ENCODE measurements around the gene SLC25A21.
"Not testable (repeated sequence)": the region's sequence is repeated elsewhere in the genome, so short reads cannot be mapped to it uniquely, and the experiment has no call there.

Gene SLC25A21

GRCh38 chr14:37036669-37037341 is 135.6 kb downstream of the SLC25A21 start:
- no peak for DNase-seq

- DNase-seq, result no peak
Measured at GRCh38 chr14:37035401-37035800, 137.0 kb downstream of the SLC25A21 start.

DNA sequence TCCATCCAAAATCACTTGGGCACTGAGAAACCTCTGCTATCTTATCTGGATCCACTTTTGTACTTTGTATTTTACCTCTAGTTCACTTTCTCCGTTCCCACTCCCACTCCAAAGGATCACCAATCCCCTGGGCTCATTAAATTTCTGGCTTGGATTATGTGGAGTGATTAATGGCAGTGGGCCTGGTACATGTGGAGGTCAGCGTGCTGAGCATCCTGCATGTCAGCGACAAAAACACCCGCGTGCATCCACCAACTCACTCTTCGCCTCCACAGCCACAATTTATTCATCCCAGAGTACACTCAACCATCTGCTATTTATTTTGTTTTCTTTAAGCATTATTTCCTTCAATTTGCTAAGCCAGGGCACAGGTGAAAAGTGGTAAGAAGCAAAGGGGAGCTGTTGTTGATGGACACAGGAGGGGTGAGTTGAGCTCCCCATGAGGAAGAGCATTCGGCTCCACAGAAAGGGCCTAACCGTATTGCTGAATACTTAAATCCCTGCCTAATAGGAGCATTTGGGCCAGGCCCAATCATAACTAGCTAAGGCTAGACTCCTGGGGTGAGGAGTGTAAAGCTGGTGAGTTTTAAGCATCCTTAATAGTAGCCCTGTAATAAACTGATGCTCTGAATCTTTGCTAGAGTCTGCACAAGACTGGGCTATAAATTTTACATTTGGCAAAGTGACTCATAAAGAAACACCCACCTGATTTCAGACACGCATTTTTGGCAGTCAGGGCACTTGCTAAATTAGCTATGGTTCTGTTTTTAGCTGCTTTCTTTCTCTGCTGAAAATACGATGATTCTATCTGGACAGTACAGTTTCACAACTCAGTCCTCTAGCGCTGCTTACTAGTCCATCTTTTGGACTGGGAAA is 137.8 kb downstream of the SLC25A21 start:
- DNase-seq, result no peak

DNA sequence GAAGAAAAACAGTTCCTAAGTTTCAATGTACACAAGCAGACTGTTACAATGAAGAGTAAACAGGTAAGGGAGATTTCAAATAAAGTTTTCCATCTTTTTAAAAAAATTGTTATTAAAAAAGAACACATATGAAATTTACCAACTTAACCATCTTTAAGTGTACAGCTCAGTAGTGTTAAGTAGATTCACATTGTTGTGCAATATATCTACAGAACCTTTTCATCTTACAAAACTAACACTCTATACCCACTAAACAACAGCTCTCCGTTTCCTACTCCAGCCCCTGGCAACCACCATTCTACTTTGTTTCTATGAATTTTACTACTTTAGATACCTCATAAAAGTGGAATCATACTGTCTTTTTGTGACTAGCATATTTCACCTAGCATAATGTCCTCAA is 139.5 kb downstream of the SLC25A21 start:
- no peak for DNase-seq

- no peak for DNase-seq
Measured at GRCh38 chr14:37027188-37027824, 145.1 kb downstream of the SLC25A21 start.

GRCh38 chr14:37023875-37024565 is 148.4 kb downstream of the SLC25A21 start:
- no peak for DNase-seq

- DNase-seq, result no peak
Measured at GRCh38 chr14:37021390-37021789, 151.0 kb downstream of the SLC25A21 start.

DNA sequence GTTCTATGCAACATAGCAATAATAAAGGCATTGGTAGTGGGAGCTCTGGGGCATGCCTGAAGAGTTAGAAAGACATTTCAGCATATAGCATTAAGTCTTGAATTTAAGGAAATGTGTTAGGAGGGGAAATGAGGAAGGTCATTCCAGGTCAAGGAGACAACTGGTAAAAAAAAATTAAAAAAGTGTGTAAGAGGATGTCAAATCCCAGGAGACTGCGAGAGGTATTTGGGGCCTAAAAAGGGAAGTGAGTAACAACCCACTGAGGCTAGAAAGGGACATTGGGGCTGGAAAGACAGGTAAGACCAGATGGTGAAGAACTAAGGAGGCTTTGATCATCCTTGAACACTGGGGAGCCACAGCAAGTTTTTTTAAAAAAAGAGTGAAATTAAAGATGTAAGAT is 152.9 kb downstream of the SLC25A21 start:
- DNase-seq, result no peak

DNA sequence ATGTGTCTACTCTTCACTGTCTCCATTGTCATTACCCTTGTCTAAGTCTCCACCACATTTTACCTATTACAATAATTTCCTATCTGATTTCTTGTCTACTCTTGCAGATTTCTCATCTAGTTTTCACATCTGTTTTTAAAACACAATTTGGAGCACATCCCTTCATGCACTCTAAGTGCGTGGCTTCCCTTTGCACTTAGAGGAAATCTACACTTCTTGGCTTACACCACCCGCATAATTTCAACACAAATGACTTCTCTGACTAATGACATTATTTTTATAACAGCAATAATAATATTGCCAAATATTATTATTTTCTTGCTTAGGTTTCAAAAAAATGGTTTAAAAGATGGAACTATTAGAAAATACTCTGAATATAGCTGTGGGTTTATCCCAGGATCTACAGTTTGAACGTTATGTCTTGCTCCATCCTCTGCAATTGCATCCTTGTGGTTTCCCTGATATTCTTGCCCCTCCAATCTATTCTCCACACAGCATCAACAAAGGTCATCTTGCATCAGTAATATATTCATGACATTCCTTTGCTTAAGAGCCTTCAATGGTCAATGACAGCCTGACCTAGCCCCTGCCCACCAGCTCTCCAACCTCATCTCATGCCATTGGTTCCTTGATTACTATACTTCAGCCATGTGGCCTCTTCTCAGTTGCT is 153.7 kb downstream of the SLC25A21 start:
- no peak for DNase-seq

- no peak for DNase-seq
Measured at GRCh38 chr14:37013078-37013477, 159.3 kb downstream of the SLC25A21 start.

DNA sequence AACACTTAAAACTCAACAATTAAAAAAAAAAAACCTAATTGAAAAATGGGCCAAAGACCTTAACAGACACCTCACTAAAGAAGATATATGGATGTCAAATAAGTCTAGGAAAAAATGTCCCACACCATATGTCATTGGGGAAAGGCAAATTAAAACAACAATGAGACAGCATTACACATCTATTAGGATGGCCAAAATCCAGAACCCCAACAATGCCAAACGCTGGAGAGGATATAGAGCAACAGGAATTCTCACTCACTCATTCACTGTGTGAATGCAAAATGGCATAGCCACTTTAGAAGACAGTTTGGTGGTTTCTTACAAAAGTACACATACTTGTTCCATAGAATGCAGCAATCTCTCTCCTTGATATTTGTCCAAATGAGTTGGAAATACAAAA is 173.7 kb downstream of the SLC25A21 start:
- DNase-seq, result no peak

GRCh38 chr14:36997843-36998242 is 174.6 kb downstream of the SLC25A21 start:
- no peak for DNase-seq

GRCh38 chr14:36996857-36997590 is 175.4 kb downstream of the SLC25A21 start:
- no peak for DNase-seq

DNA sequence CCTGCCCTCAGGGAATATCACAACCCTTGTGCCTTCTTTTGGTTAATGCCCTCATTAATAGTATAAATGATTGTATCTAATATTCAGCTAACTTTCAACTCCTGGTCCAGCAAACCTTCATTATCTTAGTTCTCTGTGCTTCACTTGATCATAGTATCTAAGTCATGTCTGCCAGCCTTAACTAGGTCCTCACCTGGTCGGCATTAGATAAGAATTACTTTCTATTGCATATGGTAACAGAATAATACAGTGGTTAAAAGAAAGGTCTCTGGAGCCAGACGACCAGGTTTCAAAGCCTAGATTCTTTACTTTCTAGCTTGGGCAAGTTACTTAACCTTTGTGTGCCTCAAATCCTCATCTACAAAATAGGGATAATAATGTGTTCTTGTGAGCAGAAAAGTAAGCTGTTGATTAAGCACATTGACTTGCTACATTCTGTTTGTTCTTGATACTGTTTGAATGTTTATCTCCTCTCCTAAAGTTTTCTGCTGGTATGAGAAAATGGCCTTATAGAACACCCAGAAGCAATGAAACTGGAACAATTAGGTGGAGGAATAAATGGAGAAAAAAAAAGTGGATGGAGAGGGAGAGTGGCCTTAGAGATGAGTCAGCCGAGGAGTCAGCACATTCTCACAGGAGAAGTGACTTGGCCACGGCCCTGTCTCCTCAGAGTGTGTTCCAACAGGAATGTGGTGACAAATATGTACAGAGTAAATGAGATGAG is 176.1 kb downstream of the SLC25A21 start:
- DNase-seq, result no peak

- no peak for DNase-seq
Measured at GRCh38 chr14:36989806-36990205, 182.6 kb downstream of the SLC25A21 start.

- no peak for DNase-seq
Measured at GRCh38 chr14:36988989-36989388, 183.4 kb downstream of the SLC25A21 start.

DNA sequence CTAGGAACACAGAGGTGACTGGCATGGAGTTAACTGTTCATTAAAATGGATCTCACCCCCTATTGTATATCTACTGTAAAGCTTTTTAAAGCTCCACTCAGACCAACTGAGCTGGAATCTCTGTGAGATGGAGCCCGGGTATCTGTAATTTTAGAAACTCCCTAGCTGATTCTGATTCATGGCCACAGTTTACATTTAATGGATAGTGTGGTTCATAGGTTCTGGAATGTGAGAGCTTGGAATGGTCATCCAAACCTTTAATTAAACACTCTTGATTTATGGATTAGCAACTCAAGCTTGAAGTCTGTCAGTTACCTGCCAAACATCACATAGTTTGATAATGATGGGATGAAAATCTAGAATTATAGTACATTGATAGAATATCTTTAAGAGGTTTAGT is 183.8 kb downstream of the SLC25A21 start:
- DNase-seq, result no peak

DNA sequence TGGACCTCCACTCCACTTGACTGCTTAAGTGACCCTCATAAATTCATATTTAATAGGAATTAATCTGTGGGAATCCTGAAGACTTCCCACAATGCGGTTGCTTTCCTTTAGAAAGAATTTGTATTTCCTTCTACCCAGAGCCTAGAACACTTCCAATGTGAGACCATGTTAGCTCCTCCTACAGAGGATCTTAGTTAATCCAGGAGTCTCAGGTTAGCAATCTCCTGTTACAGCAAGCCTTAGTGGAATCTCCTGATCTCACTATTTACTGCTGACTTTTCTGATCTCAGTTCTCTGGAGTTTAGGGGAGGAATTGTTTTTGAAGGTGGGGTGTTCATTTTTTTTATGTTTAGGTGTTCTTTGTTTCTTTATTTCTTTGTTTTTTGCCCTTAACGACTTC is 186.0 kb downstream of the SLC25A21 start:
- DNase-seq, result no peak

DNA sequence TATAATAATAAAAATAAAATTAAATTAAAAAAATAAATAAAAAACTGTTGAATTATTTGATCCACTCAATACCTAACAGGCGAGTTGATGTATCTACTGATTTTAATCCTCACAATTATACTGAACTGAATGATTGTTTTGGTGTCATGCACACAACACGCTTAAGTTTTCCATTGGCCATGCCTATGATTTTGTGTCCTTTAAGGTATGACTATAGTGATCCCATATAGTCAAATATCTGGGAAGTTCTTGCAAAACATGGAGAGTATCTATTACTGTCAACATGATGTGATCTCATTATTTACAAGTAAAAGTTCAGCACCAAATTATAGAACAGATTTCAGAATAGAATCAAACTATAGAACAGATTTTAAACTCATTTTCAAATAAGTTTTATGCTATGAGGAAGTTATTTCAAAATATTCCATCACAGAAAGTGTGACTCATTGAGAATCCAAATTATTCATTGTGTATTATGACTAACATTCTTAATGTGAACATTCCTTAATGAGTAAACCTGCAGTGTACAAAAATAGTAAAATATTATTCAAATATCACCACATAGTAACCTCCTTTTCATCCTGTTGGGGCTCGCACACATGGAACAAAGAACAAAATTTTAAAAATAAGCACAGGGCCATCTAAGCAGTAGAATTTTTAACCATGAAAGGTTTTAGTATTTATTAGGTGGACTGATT is 190.4 kb downstream of the SLC25A21 start:
- no peak for DNase-seq

DNA sequence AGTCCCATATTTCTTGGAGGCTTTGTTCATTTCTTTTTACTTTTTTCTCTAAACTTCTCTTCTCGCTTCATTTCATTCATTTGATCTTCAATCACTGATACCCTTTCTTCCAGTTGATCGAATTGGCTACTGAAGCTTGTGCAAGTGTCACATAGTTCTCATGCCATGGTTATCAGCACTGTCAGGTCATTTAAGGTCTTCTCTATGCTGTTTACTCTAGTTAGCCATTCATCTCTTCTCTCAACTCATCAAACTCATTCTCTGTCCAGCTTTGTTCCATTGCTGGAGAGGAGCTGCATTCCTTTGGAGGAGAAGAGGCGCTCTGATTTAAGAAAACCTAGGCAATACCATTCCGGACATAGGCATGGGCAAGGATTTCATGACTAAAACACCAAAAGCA is 192.0 kb downstream of the SLC25A21 start:
- DNase-seq, result not testable (repeated sequence)

DNA sequence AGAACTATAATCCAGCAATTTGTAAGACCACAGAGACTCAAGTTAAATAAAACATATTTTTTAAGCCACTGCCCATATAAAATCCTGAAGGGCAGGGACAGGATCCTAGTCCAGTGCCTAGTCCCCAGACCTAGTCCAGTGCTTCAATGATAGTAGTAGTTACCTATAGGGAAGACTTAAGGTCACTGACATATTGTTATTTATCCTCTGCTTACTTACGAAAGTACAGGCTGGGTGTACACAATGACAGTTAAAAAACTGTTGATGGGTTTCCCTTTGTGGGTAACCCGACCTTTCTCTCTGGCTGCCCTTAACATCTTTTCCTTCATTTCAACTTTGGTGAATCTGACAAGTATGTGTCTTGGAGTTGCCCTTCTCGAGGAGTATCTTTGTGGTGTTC is 192.5 kb downstream of the SLC25A21 start:
- no peak for DNase-seq

Measured in cerebellar nuclear complex (tissue), 1 donor.